ENCODE data around the gene USP4. TPM values are rescaled to one million over a fixed set of nuclear protein-coding genes. Genes with fewer than 3 reads are reported as not detected.

The USP4 gene
- total and polyA plus RNA-seq, 2 of the 13 experiments (the other 11 are each of a cell fraction or from before 2014, with no cell fraction given), result 9.2 to 20.8 TPM

DNA sequence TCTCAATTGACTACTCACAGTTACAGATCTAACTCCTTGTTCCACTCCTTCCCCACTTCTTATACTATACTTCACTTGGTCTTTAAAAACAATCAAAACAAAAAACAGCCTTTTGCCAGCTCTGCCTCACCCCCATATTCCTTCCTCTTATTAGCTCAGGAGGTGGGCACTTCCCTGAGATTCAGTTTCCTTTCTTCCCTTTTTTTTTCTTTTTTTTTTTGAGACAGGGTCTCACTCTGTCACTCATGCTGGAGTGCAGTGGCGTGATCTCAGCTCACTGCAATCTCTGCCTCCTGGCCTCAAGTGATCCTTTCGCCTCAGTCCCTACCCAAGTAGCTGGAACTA lies 69.7 kb downstream of the USP4 start:
- Histone ChIP-seq H2AFZ (ENCODE audit: low read length) (no peak overlapping the region), H3K27me3 (ENCODE audit: control insufficient read depth in 1 of 2, insufficient read depth in 2 of 2, low read length in 2 of 2) (no peaks in the 10 kb centered on the region), H4K20me1 (ENCODE audit: insufficient read depth, low read length) (no peaks in the 10 kb centered on the region), H3K79me2 (ENCODE audit: insufficient read depth, low read length) (no peaks in the 10 kb centered on the region), H3K4me2 (ENCODE audit: low read depth, low read length) (no peak overlapping the region), H3K36me3 (replicated peaks in 1 of 2; ENCODE audit: control insufficient read depth in 1 of 2, insufficient read depth in 2 of 2, low read length in 2 of 2) (peaks cover 1 to 9% of the 10 kb centered on the region in 2 experiments; a peak in 2 of 5 replicates), H3K9ac (ENCODE audit: insufficient read depth, low read depth, low read length) (no peak overlapping the region), H3K27ac (ENCODE audit: extremely low read length, insufficient read depth, low read length) (no peak overlapping the region), H3K9me3 (ENCODE audit: low read length) (no peaks in the 10 kb centered on the region), H3K4me1 (ENCODE audit: insufficient read depth, low read length) (peaks cover 9% of the 10 kb centered on the region), H3K4me3 (replicated peaks in 1 of 3; ENCODE audit: insufficient read depth in 1 of 3, low read depth in 2 of 3, low read length in 3 of 3) (no peak overlapping the region)
- no peak for ATAC-seq
- WGBS (ENCODE audit: low lambda C conversion rate), result 98% methylated on average over 2 of the region's 2 CpGs
- no TSS peak for BruUV-seq (replicated peaks)
- TF ChIP-seq ZNF557 (CRISPR knock-in tag; IDR thresholded peaks at IDR 0.05) (no peak), RCOR2 (CRISPR knock-in tag; IDR thresholded peaks at IDR 0.05) (no peak), RBM22 (optimal IDR thresholded peaks at IDR 0.05; ENCODE audit: low read length) (no peak), KLF16 (CRISPR knock-in tag; IDR thresholded peaks at IDR 0.05) (no peak), HDAC1 (CRISPR knock-in tag; IDR thresholded peaks at IDR 0.05) (no peak), KLF11 (CRISPR knock-in tag; IDR thresholded peaks at IDR 0.05) (no peak)
- intact Hi-C loops (cut with micrococcal nuclease; ENCODE audit: unreplicated experiment) (no loop called here), in situ Hi-C loops (cut with HindIII; ENCODE audit: extremely low pct_ligation_motif_present, low pct_unique_long_range_greater_than_20kb) (no loop called here)
- no peak for DNase-seq (ENCODE audit: low spot score)
- CTCF ChIA-PET (ENCODE audit: low intra/inter-chr PET ratio, low total read pairs), result no interaction called here
- FAIRE-seq, result no peak
- POLR2A ChIA-PET, result no interaction called here

- peaks cover 1 to 9% of the 10 kb centered on the region in 2 experiments; a peak in 2 of 5 replicates for H3K36me3 ChIP-seq (replicated peaks in 1 of 2; ENCODE audit: control insufficient read depth in 1 of 2, insufficient read depth in 2 of 2, low read length in 2 of 2)
- H3K9ac ChIP-seq (ENCODE audit: insufficient read depth, low read depth, low read length), result no peak overlapping the region
- no peak overlapping the region for H3K4me2 ChIP-seq (ENCODE audit: low read depth, low read length)
- intact Hi-C loops (cut with micrococcal nuclease; ENCODE audit: unreplicated experiment) (no loop called here), in situ Hi-C loops (cut with HindIII; ENCODE audit: extremely low pct_ligation_motif_present, low pct_unique_long_range_greater_than_20kb) (no loop called here)
- TSS peak; percentile 31 for BruUV-seq (replicated peaks)
- H2AFZ ChIP-seq (ENCODE audit: low read length), result no peak overlapping the region
- CTCF ChIA-PET (ENCODE audit: low intra/inter-chr PET ratio, low total read pairs), result no interaction called here
- H4K20me1 ChIP-seq (ENCODE audit: insufficient read depth, low read length), result no peaks in the 10 kb centered on the region
- POLR2A ChIA-PET, result no interaction called here
- no peaks in the 10 kb centered on the region for H3K79me2 ChIP-seq (ENCODE audit: insufficient read depth, low read length)
- no peak overlapping the region for H3K4me3 ChIP-seq (replicated peaks in 1 of 3; ENCODE audit: insufficient read depth in 1 of 3, low read depth in 2 of 3, low read length in 3 of 3)
- FAIRE-seq (no peak), DNase-seq (ENCODE audit: low spot score) (no peak), ATAC-seq (no peak; the same call in 1 of the 3 replicates)
- no peaks in the 10 kb centered on the region for H3K9me3 ChIP-seq (ENCODE audit: low read length)
- no peak overlapping the region for H3K27ac ChIP-seq (ENCODE audit: extremely low read length, insufficient read depth, low read length)
- 89% methylated on average over 3 of the region's 3 CpGs for WGBS (ENCODE audit: low lambda C conversion rate)
- H3K4me1 ChIP-seq (ENCODE audit: insufficient read depth, low read length), result peaks cover 12% of the 10 kb centered on the region
- H3K27me3 ChIP-seq (ENCODE audit: control insufficient read depth in 1 of 2, insufficient read depth in 2 of 2, low read length in 2 of 2), result no peaks in the 10 kb centered on the region
- TF ChIP-seq RFX3 (CRISPR knock-in tag; IDR thresholded peaks at IDR 0.05) (no peak), ZFP82 (CRISPR knock-in tag; IDR thresholded peaks at IDR 0.05; ENCODE audit: borderline replicate concordance) (no peak), ZNF773 (CRISPR knock-in tag; IDR thresholded peaks at IDR 0.05; ENCODE audit: borderline replicate concordance) (no peak), PITX1 (CRISPR knock-in tag; IDR thresholded peaks at IDR 0.05) (no peak)
- TF ChIP-seq, protein P1, sequence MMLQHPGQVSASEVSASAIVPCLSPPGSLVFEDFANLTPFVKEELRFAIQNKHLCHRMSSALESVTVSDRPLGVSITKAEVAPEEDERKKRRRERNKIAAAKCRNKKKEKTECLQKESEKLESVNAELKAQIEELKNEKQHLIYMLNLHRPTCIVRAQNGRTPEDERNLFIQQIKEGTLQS (CRISPR knock-in tag; IDR thresholded peaks at IDR 0.05), result no peak
- TF ChIP-seq, protein P2, sequence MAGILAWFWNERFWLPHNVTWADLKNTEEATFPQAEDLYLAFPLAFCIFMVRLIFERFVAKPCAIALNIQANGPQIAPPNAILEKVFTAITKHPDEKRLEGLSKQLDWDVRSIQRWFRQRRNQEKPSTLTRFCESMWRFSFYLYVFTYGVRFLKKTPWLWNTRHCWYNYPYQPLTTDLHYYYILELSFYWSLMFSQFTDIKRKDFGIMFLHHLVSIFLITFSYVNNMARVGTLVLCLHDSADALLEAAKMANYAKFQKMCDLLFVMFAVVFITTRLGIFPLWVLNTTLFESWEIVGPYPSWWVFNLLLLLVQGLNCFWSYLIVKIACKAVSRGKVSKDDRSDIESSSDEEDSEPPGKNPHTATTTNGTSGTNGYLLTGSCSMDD (CRISPR knock-in tag; IDR thresholded peaks at IDR 0.05), result no peak
- TF ChIP-seq, protein P3, sequence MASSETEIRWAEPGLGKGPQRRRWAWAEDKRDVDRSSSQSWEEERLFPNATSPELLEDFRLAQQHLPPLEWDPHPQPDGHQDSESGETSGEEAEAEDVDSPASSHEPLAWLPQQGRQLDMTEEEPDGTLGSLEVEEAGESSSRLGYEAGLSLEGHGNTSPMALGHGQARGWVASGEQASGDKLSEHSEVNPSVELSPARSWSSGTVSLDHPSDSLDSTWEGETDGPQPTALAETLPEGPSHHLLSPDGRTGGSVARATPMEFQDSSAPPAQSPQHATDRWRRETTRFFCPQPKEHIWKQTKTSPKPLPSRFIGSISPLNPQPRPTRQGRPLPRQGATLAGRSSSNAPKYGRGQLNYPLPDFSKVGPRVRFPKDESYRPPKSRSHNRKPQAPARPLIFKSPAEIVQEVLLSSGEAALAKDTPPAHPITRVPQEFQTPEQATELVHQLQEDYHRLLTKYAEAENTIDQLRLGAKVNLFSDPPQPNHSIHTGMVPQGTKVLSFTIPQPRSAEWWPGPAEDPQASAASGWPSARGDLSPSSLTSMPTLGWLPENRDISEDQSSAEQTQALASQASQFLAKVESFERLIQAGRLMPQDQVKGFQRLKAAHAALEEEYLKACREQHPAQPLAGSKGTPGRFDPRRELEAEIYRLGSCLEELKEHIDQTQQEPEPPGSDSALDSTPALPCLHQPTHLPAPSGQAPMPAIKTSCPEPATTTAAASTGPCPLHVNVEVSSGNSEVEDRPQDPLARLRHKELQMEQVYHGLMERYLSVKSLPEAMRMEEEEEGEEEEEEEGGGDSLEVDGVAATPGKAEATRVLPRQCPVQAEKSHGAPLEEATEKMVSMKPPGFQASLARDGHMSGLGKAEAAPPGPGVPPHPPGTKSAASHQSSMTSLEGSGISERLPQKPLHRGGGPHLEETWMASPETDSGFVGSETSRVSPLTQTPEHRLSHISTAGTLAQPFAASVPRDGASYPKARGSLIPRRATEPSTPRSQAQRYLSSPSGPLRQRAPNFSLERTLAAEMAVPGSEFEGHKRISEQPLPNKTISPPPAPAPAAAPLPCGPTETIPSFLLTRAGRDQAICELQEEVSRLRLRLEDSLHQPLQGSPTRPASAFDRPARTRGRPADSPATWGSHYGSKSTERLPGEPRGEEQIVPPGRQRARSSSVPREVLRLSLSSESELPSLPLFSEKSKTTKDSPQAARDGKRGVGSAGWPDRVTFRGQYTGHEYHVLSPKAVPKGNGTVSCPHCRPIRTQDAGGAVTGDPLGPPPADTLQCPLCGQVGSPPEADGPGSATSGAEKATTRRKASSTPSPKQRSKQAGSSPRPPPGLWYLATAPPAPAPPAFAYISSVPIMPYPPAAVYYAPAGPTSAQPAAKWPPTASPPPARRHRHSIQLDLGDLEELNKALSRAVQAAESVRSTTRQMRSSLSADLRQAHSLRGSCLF (CRISPR knock-in tag; IDR thresholded peaks at IDR 0.05; ENCODE audit: borderline replicate concordance), result no peak
These were observed 70.3 kb downstream of the USP4 start for GRCh38 chr3:49269443-49270155.

All from HepG2 (cell line).